ENCODE measurements around the gene DHFR. TPM values are rescaled to one million over a fixed set of nuclear protein-coding genes. Genes with fewer than 3 reads are reported as not detected.
A peak's percentile ranks its signal among the peaks of the same experiment; 100 is the strongest.

The DHFR gene
- total and polyA plus RNA-seq, 9 of the 15 experiments (the other 6 are each of a cell fraction or from before 2014, with no cell fraction given) = 45.6 to 176 (median 97.7) TPM

DNA sequence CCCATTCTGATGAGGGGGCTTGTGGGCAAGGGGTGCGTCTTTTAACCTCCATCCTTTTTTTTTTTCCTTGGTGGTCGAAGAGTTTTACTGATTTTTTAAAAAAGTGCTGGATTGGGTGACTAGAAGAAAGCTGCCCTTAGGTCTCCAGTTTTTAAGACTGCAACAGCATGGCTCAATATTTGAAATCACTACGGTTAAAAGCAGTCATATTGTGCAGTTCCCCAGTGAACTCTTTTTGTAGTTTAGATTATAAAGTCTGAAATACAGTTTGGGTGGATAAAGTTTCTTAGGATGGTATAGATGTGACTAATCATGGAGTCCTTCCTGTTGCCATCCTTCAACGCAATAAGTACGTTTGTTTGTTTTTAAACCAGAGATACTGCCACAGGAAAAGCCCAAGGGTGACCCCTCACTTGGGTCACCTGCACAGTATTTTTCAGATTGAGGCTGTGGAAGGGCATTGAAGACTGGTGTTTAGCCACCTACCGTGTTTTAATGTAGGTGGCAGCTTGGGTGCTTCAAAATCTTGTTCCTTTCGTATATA lies 520 bp upstream of the DHFR start (continued):
- TF ChIP-seq, protein P1, sequence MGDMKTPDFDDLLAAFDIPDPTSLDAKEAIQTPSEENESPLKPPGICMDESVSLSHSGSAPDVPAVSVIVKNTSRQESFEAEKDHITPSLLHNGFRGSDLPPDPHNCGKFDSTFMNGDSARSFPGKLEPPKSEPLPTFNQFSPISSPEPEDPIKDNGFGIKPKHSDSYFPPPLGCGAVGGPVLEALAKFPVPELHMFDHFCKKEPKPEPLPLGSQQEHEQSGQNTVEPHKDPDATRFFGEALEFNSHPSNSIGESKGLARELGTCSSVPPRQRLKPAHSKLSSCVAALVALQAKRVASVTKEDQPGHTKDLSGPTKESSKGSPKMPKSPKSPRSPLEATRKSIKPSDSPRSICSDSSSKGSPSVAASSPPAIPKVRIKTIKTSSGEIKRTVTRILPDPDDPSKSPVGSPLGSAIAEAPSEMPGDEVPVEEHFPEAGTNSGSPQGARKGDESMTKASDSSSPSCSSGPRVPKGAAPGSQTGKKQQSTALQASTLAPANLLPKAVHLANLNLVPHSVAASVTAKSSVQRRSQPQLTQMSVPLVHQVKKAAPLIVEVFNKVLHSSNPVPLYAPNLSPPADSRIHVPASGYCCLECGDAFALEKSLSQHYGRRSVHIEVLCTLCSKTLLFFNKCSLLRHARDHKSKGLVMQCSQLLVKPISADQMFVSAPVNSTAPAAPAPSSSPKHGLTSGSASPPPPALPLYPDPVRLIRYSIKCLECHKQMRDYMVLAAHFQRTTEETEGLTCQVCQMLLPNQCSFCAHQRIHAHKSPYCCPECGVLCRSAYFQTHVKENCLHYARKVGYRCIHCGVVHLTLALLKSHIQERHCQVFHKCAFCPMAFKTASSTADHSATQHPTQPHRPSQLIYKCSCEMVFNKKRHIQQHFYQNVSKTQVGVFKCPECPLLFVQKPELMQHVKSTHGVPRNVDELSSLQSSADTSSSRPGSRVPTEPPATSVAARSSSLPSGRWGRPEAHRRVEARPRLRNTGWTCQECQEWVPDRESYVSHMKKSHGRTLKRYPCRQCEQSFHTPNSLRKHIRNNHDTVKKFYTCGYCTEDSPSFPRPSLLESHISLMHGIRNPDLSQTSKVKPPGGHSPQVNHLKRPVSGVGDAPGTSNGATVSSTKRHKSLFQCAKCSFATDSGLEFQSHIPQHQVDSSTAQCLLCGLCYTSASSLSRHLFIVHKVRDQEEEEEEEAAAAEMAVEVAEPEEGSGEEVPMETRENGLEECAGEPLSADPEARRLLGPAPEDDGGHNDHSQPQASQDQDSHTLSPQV (IDR thresholded peaks at IDR 0.05) = peak; percentile 61; the same call in 1 of the 2 replicates
- TF ChIP-seq, protein P2, sequence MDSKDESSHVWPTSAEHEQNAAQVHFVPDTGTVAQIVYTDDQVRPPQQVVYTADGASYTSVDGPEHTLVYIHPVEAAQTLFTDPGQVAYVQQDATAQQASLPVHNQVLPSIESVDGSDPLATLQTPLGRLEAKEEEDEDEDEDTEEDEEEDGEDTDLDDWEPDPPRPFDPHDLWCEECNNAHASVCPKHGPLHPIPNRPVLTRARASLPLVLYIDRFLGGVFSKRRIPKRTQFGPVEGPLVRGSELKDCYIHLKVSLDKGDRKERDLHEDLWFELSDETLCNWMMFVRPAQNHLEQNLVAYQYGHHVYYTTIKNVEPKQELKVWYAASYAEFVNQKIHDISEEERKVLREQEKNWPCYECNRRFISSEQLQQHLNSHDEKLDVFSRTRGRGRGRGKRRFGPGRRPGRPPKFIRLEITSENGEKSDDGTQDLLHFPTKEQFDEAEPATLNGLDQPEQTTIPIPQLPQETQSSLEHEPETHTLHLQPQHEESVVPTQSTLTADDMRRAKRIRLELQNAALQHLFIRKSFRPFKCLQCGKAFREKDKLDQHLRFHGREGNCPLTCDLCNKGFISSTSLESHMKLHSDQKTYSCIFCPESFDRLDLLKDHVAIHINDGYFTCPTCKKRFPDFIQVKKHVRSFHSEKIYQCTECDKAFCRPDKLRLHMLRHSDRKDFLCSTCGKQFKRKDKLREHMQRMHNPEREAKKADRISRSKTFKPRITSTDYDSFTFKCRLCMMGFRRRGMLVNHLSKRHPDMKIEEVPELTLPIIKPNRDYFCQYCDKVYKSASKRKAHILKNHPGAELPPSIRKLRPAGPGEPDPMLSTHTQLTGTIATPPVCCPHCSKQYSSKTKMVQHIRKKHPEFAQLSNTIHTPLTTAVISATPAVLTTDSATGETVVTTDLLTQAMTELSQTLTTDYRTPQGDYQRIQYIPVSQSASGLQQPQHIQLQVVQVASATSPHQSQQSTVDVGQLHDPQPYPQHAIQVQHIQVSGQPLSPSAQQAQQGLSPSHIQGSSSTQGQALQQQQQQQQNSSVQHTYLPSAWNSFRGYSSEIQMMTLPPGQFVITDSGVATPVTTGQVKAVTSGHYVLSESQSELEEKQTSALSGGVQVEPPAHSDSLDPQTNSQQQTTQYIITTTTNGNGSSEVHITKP (IDR thresholded peaks at IDR 0.05; ENCODE audit: partially characterized antibody) = peak; percentile 1
- TF ChIP-seq LARP7 (IDR thresholded peaks at IDR 0.05) (no peak), ZFX (CRISPR knock-in tag; IDR thresholded peaks at IDR 0.05) (peak; percentile 22; the same call in 1 of the 2 replicates), ETV1 (tag; conservative IDR thresholded peaks at IDR 0.05; ENCODE audit: low read depth) (0 out of 2 replicates have a peak, but pooled peaks have one; percentile 73)
- TF ChIP-seq, protein P3, sequence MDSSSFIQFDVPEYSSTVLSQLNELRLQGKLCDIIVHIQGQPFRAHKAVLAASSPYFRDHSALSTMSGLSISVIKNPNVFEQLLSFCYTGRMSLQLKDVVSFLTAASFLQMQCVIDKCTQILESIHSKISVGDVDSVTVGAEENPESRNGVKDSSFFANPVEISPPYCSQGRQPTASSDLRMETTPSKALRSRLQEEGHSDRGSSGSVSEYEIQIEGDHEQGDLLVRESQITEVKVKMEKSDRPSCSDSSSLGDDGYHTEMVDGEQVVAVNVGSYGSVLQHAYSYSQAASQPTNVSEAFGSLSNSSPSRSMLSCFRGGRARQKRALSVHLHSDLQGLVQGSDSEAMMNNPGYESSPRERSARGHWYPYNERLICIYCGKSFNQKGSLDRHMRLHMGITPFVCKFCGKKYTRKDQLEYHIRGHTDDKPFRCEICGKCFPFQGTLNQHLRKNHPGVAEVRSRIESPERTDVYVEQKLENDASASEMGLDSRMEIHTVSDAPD (CRISPR knock-in tag; IDR thresholded peaks at IDR 0.05) = no peak
- TF ChIP-seq, protein P4, sequence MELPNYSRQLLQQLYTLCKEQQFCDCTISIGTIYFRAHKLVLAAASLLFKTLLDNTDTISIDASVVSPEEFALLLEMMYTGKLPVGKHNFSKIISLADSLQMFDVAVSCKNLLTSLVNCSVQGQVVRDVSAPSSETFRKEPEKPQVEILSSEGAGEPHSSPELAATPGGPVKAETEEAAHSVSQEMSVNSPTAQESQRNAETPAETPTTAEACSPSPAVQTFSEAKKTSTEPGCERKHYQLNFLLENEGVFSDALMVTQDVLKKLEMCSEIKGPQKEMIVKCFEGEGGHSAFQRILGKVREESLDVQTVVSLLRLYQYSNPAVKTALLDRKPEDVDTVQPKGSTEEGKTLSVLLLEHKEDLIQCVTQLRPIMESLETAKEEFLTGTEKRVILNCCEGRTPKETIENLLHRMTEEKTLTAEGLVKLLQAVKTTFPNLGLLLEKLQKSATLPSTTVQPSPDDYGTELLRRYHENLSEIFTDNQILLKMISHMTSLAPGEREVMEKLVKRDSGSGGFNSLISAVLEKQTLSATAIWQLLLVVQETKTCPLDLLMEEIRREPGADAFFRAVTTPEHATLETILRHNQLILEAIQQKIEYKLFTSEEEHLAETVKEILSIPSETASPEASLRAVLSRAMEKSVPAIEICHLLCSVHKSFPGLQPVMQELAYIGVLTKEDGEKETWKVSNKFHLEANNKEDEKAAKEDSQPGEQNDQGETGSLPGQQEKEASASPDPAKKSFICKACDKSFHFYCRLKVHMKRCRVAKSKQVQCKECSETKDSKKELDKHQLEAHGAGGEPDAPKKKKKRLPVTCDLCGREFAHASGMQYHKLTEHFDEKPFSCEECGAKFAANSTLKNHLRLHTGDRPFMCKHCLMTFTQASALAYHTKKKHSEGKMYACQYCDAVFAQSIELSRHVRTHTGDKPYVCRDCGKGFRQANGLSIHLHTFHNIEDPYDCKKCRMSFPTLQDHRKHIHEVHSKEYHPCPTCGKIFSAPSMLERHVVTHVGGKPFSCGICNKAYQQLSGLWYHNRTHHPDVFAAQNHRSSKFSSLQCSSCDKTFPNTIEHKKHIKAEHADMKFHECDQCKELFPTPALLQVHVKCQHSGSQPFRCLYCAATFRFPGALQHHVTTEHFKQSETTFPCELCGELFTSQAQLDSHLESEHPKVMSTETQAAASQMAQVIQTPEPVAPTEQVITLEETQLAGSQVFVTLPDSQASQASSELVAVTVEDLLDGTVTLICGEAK (IDR thresholded peaks at IDR 0.05) = peak; percentile 52; the same call in 1 of the 2 replicates
- TF ChIP-seq, protein P4 (CRISPR knock-in tag; IDR thresholded peaks at IDR 0.05) = no peak
